Activated CD4-positive, alpha-beta memory T cell treated with anti-CD3 and anti-CD28 coated beads, Interleukin-2, amount 10 ng/mL, durations not matched to agents 7 days and 5 days (primary cell): Measurements from ENCODE around the gene MYF6. TPM values are rescaled to one million over a fixed set of nuclear protein-coding genes. Genes with fewer than 3 reads are reported as not detected.

ENCODE experiments used
- CTCF ChIA-PET: fragments of 350-600 bp; sonication (Branson Sonifier 250); formaldehyde crosslinking; loops from one replicate; lab custom pipeline; 2021; ENCODE audit warnings: antibody characterized with exemption, inconsistent platforms; lab: Charles Lee
- POLR2A ChIA-PET: fragments of 350-600 bp; sonication (Branson Sonifier 250); formaldehyde crosslinking; loops from one replicate; lab custom pipeline; 2021; ENCODE audit warnings: antibody characterized with exemption; lab: Charles Lee
- DNase-seq: peaks from one replicate; pipeline ENCODE4 v3.0.0-alpha.2; 2020
- H3K27ac Mint-ChIP-seq: one replicate; pipeline ENCODE4 v1.8.0; 2021; ENCODE audit warnings: mild to moderate bottlenecking, mixed read lengths
- H3K27me3 Mint-ChIP-seq: one replicate; pipeline ENCODE4 v1.8.0; 2021; ENCODE audit warnings: mixed read lengths
- H3K36me3 Mint-ChIP-seq: one replicate; pipeline ENCODE4 v1.8.0; 2021; ENCODE audit warnings: low read depth, mixed read lengths
- H3K4me1 Mint-ChIP-seq: one replicate; pipeline ENCODE4 v1.8.0; 2021; ENCODE audit warnings: mixed read lengths
- H3K4me3 Mint-ChIP-seq: one replicate; pipeline ENCODE4 v1.8.0; 2021; ENCODE audit warnings: mild to moderate bottlenecking, mixed read lengths
- H3K9me3 Mint-ChIP-seq: one replicate; pipeline ENCODE4 v1.8.0; 2021; ENCODE audit warnings: mixed read lengths
- total RNA-seq, 2 experiments: library from RNA; stranded (reverse); gene quantifications; one replicate each; pipeline ENCODE4 v1.2.3, GENCODE V29; 2021

Gene MYF6
- total RNA-seq, 2 experiments from 2014 or later: not detected

GRCh38 chr12:80710727-80711449, 3.5 kb downstream of the MYF6 start:
- Mint-ChIP-seq H3K9me3 (no peaks in the 10 kb centered on the region), H3K4me1 (peaks cover 2% of the 10 kb centered on the region), H3K4me3 (no peak overlapping the region), H3K36me3 (no peaks in the 10 kb centered on the region), H3K27ac (no peak overlapping the region), H3K27me3 (peaks cover 40% of the 10 kb centered on the region)
- ChIA-PET POLR2A (no interaction called here), CTCF (no interaction called here)
- no peak for DNase-seq

- Mint-ChIP-seq H3K27ac (no peak overlapping the region), H3K36me3 (no peaks in the 10 kb centered on the region), H3K4me3 (no peak overlapping the region), H3K27me3 (peaks cover 42% of the 10 kb centered on the region), H3K9me3 (no peaks in the 10 kb centered on the region), H3K4me1 (peaks cover 2% of the 10 kb centered on the region)
- ChIA-PET POLR2A (no interaction called here), CTCF (no interaction called here)
- no peak for DNase-seq
These were observed 4.4 kb downstream of the MYF6 start for GRCh38 chr12:80711866-80712265.

GRCh38 chr12:80712866-80713265, 5.4 kb downstream of the MYF6 start:
- peaks cover 34% of the 10 kb centered on the region for H3K27me3 Mint-ChIP-seq
- H3K9me3 Mint-ChIP-seq: no peaks in the 10 kb centered on the region
- DNase-seq: no peak
- no peak overlapping the region for H3K27ac Mint-ChIP-seq
- no peak overlapping the region for H3K4me3 Mint-ChIP-seq
- peaks cover 2% of the 10 kb centered on the region for H3K4me1 Mint-ChIP-seq
- H3K36me3 Mint-ChIP-seq: no peaks in the 10 kb centered on the region
- POLR2A ChIA-PET: no interaction called here
- CTCF ChIA-PET: interaction anchor here (0.7 kb wide), 2 partner anchors 7 to 42 kb away, joined by 3 read pairs; no protein-coding TSS in a partner anchor

GRCh38 chr12:80713419-80713818, 6.0 kb downstream of the MYF6 start:
- DNase-seq: no peak
- H3K27me3 Mint-ChIP-seq: peaks cover 33% of the 10 kb centered on the region

GRCh38 chr12:80714055-80714454, 6.6 kb downstream of the MYF6 start:
- no peak overlapping the region for H3K27ac Mint-ChIP-seq
- H3K4me1 Mint-ChIP-seq: no peaks in the 10 kb centered on the region
- no peaks in the 10 kb centered on the region for H3K9me3 Mint-ChIP-seq
- H3K27me3 Mint-ChIP-seq: peaks cover 26% of the 10 kb centered on the region
- DNase-seq: no peak
- H3K36me3 Mint-ChIP-seq: no peaks in the 10 kb centered on the region
- POLR2A ChIA-PET: no interaction called here
- no peak overlapping the region for H3K4me3 Mint-ChIP-seq
- CTCF ChIA-PET: no interaction called here

More at GRCh38 chr12:80713419-80713818, 6.0 kb downstream of the MYF6 start:
- H3K36me3 Mint-ChIP-seq: no peaks in the 10 kb centered on the region
- CTCF ChIA-PET: no interaction called here
- H3K9me3 Mint-ChIP-seq: no peaks in the 10 kb centered on the region
- peaks cover 2% of the 10 kb centered on the region for H3K4me1 Mint-ChIP-seq
- POLR2A ChIA-PET: no interaction called here
- no peak overlapping the region for H3K4me3 Mint-ChIP-seq
- H3K27ac Mint-ChIP-seq: no peak overlapping the region

- Mint-ChIP-seq H3K27me3 (peaks cover 23% of the 10 kb centered on the region), H3K4me3 (no peak overlapping the region), H3K9me3 (no peaks in the 10 kb centered on the region), H3K36me3 (no peaks in the 10 kb centered on the region), H3K27ac (no peak overlapping the region), H3K4me1 (no peaks in the 10 kb centered on the region)
- no peak for DNase-seq
- POLR2A ChIA-PET: no interaction called here
- CTCF ChIA-PET: no interaction called here
These were observed 7.4 kb downstream of the MYF6 start for GRCh38 chr12:80714846-80715245.

- Mint-ChIP-seq H3K27ac (no peak overlapping the region), H3K4me1 (no peaks in the 10 kb centered on the region), H3K9me3 (no peaks in the 10 kb centered on the region), H3K36me3 (no peaks in the 10 kb centered on the region), H3K4me3 (no peak overlapping the region), H3K27me3 (peaks cover 23% of the 10 kb centered on the region)
- ChIA-PET CTCF (no interaction called here), POLR2A (no interaction called here)
- DNase-seq: no peak
These were observed 8.3 kb downstream of the MYF6 start for GRCh38 chr12:80715713-80716249.

- H3K9me3 Mint-ChIP-seq: no peaks in the 10 kb centered on the region
- no peaks in the 10 kb centered on the region for H3K36me3 Mint-ChIP-seq
- no peaks in the 10 kb centered on the region for H3K4me1 Mint-ChIP-seq
- H3K27ac Mint-ChIP-seq: no peak within 1 kb of the TSS
- POLR2A ChIA-PET: no interaction called here
- CTCF ChIA-PET: no interaction called here
- H3K4me3 Mint-ChIP-seq: no peak within 1 kb of the TSS
- no peak for DNase-seq
- peaks cover 23% of the 10 kb centered on the region for H3K27me3 Mint-ChIP-seq
These were observed 9.4 kb downstream of the MYF6 start, which contains the start of gene MYF5 for GRCh38 chr12:80716696-80717469. Gene MYF5 (plus strand): TSS chr12:80716912. CDS start chr12:80717064, 152 bp downstream.

- Mint-ChIP-seq H3K9me3 (no peaks in the 10 kb centered on the region), H3K27ac (no peak overlapping the region), H3K4me1 (no peaks in the 10 kb centered on the region), H3K36me3 (no peaks in the 10 kb centered on the region), H3K27me3 (peaks cover 23% of the 10 kb centered on the region), H3K4me3 (no peak overlapping the region)
- ChIA-PET POLR2A (no interaction called here), CTCF (no interaction called here)
- DNase-seq: no peak
These were observed 10.4 kb downstream of the MYF6 start for GRCh38 chr12:80717856-80718255.

- H3K27me3 Mint-ChIP-seq: peaks cover 8% of the 10 kb centered on the region
- CTCF ChIA-PET: interaction anchor here (0.6 kb wide), 1 partner anchor 8 kb away, joined by 3 read pairs; no protein-coding TSS in a partner anchor
These were observed 13.1 kb downstream of the MYF6 start for GRCh38 chr12:80720516-80720915.

GRCh38 chr12:80721326-80721725, 13.9 kb downstream of the MYF6 start:
- no peaks in the 10 kb centered on the region for H3K36me3 Mint-ChIP-seq
- ChIA-PET CTCF (no interaction called here), POLR2A (no interaction called here)

More at GRCh38 chr12:80720516-80720915, 13.1 kb downstream of the MYF6 start:
- DNase-seq: no peak
- H3K4me3 Mint-ChIP-seq: no peak overlapping the region
- no peaks in the 10 kb centered on the region for H3K36me3 Mint-ChIP-seq
- H3K9me3 Mint-ChIP-seq: no peaks in the 10 kb centered on the region
- H3K4me1 Mint-ChIP-seq: no peaks in the 10 kb centered on the region
- H3K27ac Mint-ChIP-seq: no peak overlapping the region
- POLR2A ChIA-PET: no interaction called here

GRCh38 chr12:80745851-80746505, 38.5 kb downstream of the MYF6 start:
- Mint-ChIP-seq H3K4me1 (no peaks in the 10 kb centered on the region), H3K36me3 (no peaks in the 10 kb centered on the region), H3K4me3 (no peak overlapping the region), H3K27ac (no peak overlapping the region), H3K9me3 (peaks cover 3% of the 10 kb centered on the region), H3K27me3 (no peaks in the 10 kb centered on the region)
- DNase-seq: no peak
- POLR2A ChIA-PET: no interaction called here
- CTCF ChIA-PET: no interaction called here

More at GRCh38 chr12:80721326-80721725, 13.9 kb downstream of the MYF6 start:
- no peak for DNase-seq
- no peaks in the 10 kb centered on the region for H3K9me3 Mint-ChIP-seq
- H3K27ac Mint-ChIP-seq: no peak overlapping the region
- H3K4me1 Mint-ChIP-seq: no peaks in the 10 kb centered on the region
- H3K4me3 Mint-ChIP-seq: no peak overlapping the region
- no peaks in the 10 kb centered on the region for H3K27me3 Mint-ChIP-seq

- peaks cover 3% of the 10 kb centered on the region for H3K9me3 Mint-ChIP-seq
- CTCF ChIA-PET: no interaction called here
- POLR2A ChIA-PET: no interaction called here
- H3K27ac Mint-ChIP-seq: no peak overlapping the region
- no peak overlapping the region for H3K4me3 Mint-ChIP-seq
- no peaks in the 10 kb centered on the region for H3K27me3 Mint-ChIP-seq
- H3K36me3 Mint-ChIP-seq: no peaks in the 10 kb centered on the region
- DNase-seq: no peak
- no peaks in the 10 kb centered on the region for H3K4me1 Mint-ChIP-seq
These were observed 40.4 kb downstream of the MYF6 start for GRCh38 chr12:80747800-80748199.
